Right ventricle myocardium inferior (tissue), 1 donor: ENCODE data around the gene SMOC1. TPM values are rescaled to one million over a fixed set of nuclear protein-coding genes. Genes with fewer than 3 reads are reported as not detected.

Source experiments
- ATAC-seq: fragments of 200-7000 bp; cut with Tn5 transposase; one replicate; pipeline ENCODE4 v1.9.1; 2020; ENCODE audit warnings: mild to moderate bottlenecking, moderate library complexity
- DNase-seq: peaks from one replicate; pipeline ENCODE4 v3.0.0; 2021; ENCODE audit errors: missing footprints
- intact Hi-C: fragments of 100-400 bp; cut with DNase I; formaldehyde crosslinking; loops from one replicate; pipeline ENCODE4 v1.11.0; 2022
- long read RNA-seq: library from polyadenylated mRNA; unstranded; transcript quantifications from one replicate; pipeline ENCODE4 v2.0.0, GENCODE V29; 2021
- total RNA-seq: library from RNA; stranded (reverse); fragmentation: NEBNext Ultra II Directional; extraction: Animal tissue kit (Norgen Biotek cat#: 25700); gene quantifications from one replicate; pipeline ENCODE4 v1.2.1, GENCODE V29; 2021
- donor health status: DM: no; HTN: yes; CAD: no; lungs with severe emphysema.

SMOC1 gene, protein sequence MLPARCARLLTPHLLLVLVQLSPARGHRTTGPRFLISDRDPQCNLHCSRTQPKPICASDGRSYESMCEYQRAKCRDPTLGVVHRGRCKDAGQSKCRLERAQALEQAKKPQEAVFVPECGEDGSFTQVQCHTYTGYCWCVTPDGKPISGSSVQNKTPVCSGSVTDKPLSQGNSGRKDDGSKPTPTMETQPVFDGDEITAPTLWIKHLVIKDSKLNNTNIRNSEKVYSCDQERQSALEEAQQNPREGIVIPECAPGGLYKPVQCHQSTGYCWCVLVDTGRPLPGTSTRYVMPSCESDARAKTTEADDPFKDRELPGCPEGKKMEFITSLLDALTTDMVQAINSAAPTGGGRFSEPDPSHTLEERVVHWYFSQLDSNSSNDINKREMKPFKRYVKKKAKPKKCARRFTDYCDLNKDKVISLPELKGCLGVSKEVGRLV
- 1.2 TPM for total RNA-seq
- long read RNA-seq = 0 reads

DNA sequence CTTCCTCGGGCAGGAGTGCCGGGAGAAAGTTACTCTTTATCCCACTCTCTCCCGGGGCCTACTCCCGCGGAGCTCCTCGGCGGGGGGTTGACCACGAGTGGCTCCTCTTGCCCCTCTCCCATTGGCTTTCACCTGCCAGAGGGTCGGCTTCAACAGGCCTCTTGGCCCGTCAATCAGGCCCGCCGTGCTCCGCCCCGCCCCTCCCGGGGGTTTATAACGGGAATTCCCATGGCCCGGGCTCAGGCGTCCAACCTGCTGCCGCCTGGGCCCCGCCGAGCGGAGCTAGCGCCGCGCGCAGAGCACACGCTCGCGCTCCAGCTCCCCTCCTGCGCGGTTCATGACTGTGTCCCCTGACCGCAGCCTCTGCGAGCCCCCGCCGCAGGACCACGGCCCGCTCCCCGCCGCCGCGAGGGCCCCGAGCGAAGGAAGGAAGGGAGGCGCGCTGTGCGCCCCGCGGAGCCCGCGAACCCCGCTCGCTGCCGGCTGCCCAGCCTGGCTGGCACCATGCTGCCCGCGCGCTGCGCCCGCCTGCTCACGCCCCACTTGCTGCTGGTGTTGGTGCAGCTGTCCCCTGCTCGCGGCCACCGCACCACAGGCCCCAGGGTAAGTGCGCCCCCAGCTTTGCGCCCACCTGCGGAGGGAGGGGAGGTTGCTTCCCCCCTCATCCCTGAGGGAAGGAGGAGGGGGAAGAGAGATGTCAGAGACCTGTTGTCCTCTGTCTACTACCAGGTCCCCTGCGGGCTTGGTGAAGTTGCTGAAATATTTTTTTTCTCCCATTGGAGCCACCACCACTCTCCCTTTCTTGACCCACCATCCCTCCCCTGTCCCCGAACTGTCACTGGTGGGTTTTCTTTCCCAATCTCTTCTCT, at the start of gene SMOC1:
Gene SMOC1, plus strand, starts transcription at position 242 of the 869 bp plus-strand sequence. Its CDS starts 263 bp downstream, at position 505.
- ATAC-seq = peak; percentile 56
- no peak for DNase-seq
- intact Hi-C loops = loop anchor here (10.0 kb wide), 1 partner anchor 135 kb away; no protein-coding TSS in a partner anchor

DNA sequence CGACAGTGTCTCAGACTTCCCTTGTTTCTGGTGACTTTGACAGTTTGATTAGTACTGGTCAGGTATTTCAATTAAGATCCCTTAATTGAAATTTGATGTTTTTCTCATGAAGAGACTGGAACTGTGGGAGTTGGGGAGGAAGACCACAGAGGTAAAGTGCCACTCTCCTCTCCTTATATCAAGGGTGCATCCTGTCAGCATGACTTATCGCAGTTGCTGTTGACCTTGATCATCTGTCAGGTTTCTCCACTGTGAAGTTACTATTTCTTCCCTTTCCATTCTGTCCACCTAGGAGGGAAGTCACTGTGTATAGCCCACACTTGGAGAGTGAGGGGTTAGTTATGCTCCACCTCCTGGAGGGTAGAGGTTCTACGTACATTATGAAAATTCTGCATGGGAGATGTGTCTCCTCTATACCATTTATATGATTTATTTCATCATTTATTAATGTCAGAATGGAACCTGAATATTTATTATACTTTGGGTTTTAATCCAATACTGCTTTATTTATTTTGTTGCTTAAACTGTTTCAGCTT, 40.3 kb upstream of the SMOC1 start:
- no peak for DNase-seq
- intact Hi-C loops = no loop called here
- no peak for ATAC-seq

DNA sequence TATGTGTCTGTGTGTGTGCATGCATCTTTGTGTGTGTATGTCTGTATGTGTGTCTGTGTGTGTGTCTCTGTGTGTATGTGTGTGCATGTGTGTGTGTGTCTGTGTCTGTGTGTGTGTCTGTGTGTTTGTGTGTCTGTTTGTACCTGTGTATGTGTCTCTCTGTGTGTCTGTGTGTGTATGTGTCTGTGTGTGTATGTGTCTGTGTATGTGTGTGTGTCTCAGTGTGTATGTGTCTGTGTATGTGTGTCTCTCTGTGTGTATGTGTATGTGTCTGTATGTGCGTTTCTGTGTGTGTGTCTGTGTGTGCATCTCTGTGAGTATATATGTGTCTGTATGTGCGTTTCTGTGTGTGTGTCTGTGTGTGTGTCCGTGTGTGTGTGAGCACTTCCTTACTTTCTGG, 39.6 kb upstream of the SMOC1 start:
- intact Hi-C loops = no loop called here
- ATAC-seq = no peak

DNA sequence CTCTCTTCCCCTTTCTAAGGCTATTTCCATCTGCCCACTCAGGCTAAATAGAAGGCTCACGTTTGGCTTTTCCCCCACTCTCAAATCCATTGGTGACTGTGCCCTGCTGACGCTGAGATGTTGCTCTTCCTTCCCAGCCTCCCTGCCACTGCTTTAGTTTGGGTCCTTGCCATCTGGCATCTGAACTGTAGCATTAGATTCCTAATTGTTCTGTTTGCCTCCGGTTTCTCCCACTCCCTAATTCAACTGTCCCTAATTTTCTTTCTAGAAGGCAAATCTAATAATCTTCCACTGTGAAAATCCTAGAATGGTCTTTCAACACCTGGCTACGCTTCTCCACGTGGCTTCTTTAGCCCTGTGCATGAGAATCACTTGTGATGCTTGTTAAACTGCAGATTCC, 37.6 kb upstream of the SMOC1 start:
- DNase-seq = no peak
- ATAC-seq = no peak
- intact Hi-C loops = no loop called here

More for the DNA sequence above, 39.6 kb upstream of the SMOC1 start:
- DNase-seq = no peak

DNA sequence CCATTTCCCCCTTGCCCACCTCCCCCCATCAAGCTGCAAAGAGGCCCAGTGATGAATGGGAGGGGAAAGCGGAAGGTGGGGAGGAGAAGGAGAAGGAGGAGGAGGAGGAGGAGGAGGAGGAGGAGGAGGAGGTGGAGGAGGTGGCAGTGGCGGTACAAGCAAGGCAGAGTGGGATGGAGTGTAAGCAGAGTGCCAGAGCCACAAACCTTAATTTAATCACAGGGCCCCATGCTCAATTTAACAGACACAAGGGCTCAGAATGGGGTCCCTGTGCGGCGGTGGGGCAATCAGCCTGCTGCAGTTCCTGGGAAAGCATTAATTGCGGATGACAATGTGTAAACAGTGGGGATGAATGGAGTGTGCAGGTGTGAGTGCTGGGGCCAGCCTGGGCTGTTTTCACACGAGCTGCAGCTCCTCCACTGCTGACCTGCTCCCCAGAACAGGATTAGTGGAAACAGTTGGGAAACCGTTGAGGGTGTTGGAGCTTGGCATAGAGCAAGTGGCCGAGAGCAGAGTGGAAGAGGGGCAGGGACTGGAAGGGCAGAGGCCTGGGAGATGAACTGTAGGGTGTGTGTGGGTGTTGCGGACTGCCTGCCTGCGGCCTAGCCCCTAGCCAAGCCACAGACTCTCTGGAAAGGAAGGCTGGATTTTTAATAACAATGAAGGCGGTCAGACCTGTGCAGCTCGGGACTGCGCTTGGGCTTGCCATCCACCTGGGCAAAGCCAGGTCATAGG, 36.4 kb upstream of the SMOC1 start:
- ATAC-seq = no peak
- DNase-seq = no peak
- intact Hi-C loops = no loop called here

DNA sequence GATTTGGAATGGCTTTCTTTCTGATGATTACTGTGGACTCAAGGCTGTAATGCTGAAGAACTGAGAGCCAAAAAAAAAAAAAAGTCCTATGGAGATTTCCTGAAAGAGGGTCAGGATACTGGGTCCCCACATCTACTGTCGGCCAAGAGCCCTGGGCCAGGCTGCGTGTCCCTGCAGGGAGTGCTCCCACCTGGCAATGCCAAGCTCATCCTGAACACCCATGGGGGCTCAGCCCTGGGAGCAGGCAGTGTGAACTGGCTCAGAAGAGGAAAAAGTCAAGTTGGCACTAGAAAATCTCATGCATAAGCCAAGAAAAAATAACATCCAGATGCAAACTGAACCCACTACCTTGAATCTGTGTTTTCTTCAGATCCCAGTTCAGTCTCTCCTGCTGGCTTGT, 35.0 kb upstream of the SMOC1 start:
- intact Hi-C loops = no loop called here
- no peak for ATAC-seq

DNA sequence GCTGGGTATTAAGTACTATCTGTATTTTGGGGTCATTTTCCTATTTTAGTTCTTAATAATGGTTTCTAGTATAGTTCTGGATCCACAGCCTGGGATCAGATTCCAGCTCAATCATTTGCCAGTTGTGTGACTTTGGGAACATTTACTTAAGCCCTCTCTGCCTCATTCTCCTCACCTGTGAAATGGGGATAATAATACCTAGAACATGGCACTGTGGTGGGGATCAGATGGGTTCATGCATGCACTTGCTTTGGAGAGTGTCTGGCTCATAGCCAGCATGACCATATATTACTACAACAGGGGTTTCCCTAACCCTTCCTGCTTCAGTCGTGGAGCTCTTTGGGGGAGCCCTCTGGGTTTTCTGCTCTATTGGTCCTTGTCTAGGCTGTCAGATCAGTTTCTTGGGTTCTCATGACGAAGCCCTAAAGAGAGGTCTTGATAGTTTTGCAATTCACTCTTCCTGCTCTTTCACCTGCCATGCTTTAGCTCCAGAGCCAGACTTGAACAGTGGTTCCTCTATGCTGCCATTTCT, 34.1 kb upstream of the SMOC1 start:
- no peak for ATAC-seq
- intact Hi-C loops = no loop called here
- no peak for DNase-seq

More for the DNA sequence above, 35.0 kb upstream of the SMOC1 start:
- DNase-seq = no peak

DNA sequence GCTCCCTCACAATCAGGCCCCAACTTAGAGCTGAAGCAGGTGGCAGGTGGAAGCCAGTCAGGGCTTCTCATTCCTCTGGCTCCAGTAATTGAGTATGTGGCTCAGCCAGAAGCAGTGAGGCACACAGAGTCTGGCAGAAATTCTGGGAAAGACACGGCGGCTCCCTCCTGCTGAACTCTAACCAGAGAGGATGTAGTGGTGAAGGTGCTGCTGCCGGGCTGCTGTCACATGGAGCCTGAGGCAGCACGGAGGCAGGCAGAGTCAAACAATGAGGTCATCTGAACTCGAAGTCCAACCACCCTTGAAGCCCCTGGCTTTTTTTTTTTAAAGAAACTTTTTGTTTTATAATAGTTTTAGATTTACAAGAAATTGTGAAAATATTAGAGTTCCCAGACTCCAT, 33.4 kb upstream of the SMOC1 start:
- ATAC-seq (no peak), DNase-seq (no peak)
- intact Hi-C loops = no loop called here

DNA sequence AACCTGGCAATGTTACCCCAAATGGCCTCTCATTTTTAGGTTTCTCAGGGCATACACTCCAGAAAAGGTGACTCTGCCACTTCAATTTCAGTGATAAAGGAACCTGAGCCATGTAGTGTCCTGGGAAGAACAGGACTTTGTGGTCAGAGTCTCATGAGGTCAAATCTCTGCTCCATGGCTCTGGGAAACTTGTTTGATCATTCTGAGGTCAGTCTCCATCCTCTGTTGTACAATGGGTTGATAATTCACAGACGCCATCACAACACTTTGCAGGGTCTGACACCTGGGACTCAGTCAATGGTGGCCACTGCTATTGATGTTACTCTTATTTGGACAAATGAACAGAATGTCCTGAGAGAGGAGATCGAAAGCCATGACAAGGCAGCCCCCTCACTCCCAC, 31.1 kb upstream of the SMOC1 start:
- no peak for DNase-seq
- intact Hi-C loops = no loop called here
- ATAC-seq = no peak

DNA sequence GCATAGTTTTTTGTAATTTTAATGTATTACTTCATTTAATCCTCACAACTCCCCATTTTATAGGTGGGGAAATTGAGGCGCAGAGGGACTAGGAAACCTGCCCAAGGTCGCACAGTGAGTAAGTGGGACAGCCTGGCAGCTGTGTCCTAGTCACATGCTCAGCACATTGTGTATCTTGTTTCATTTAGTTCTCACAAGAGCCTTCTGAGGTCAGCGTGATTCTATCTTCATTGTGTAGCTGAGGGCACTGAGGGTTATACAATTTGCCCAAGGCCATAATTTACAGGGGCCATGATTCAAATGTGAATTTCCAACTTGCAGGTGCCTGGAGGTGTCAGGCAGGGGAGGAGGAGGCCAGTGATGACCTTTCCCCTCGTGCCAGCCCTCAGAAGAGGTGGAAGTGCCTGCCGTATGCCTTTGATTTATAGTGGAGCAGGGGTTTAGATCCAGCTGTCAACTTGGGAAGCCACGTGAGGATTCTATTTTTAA, 30.3 kb upstream of the SMOC1 start:
- intact Hi-C loops = no loop called here
- no peak for DNase-seq
- no peak for ATAC-seq

DNA sequence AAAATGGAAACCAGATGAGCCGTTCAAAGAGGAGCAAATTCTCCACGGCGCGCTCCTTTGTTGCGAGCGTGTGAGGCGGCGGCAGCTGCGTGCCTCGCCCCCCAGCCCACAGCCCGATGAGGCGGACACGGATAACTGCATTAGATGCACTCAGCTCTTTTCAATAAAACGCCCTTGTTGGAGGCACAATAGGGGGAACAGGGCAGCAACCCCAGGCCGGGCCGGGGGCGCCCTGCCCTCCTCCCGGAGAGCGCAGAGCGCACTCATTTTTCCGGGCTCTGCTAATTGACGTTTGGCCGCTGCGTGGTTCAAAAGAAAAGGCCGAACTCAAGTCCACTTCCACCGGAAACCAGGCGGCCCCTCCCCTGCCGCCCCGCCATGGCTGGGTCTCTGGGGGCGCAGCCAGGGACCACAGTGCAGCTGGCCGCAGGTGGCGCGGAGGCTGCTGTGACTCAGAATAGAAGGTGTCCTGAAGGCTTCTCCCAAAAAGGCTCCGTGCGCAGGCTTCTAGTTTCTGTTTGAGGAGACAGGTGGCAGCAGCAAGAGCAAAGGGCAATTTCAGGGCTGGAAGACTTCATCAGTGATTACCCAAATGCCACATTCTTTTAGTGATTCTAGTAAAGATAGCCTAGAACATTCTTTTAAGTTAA, 29.0 kb upstream of the SMOC1 start:
- ATAC-seq (no peak), DNase-seq (no peak)
- intact Hi-C loops = no loop called here

DNA sequence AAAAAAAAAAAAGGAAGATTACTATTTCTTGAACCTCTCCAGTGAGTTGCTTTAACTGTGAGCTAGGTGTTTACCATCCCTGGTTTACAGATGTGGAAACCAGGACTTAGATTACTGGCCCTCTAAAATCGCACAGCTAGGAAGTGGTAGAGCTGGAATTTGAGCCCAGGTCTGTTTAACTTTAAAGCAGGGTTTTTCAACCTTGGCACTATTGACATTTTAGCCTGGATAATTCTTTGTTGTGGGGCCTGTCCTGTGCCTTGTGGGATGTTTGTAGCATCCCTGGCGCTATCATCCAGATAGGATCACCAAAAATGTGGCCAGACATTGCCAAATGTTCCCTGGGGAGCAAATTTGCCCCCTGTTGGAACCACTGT, 28.5 kb upstream of the SMOC1 start:
- intact Hi-C loops = no loop called here
- ATAC-seq = no peak
- no peak for DNase-seq

DNA sequence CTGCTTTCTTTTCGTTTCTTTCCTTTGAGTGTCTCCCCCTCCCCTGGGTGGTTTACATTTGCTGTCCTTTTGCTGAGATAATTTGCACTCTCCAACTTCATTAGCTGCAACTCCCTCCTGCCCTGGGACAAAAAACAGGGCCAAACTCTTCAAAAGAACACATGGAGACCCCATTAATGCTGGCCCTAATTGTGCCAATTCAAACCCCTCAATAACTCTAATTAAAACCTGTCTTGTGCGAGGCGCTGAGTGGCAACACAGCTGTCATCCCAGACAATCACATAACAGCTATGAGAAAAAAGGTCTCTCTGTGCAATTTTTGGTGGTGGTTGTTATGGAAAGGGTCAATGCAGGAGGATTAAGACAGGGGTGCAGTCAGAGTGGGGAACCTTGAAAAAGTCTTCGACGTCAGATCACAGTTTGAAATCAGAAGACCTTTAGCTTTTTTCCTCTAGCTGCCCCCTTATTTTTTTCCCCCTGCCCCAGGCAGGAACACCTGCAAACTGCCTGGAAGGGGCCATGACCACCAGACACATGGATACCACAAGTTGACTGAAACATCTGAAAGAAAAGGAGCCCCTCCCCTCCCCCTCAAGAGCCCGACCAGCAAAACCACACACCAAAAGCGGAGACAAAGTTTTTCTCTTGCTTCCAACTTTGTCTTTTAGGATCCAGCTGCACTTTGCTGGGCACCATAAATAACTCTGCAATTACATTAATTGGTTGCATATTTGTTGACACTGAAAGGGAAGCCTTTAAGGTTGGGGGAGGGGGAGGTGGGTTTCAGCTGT, 26.5 kb upstream of the SMOC1 start:
- ATAC-seq = no peak
- DNase-seq = no peak
- intact Hi-C loops = no loop called here

DNA sequence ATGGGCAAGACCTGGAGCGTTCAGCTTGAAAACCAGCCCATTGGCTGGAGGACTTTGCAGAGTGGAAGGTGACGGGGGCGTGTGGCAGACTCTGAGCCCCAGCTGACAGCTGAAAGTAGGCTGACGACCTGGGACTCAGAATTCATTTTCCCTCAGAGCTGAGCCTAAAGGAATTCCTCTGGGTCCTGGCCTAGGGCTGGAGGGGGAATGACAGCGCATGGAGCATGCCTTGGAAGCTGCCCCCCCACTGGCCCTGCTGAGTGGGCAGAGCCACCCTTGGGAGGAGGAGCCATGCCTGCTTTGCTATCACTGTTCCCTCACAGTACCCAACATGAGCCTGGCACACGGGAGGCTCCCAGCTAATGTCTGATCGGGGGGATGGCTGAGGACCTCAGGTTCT, 25.4 kb upstream of the SMOC1 start:
- intact Hi-C loops = no loop called here
- ATAC-seq (no peak), DNase-seq (no peak)

DNA sequence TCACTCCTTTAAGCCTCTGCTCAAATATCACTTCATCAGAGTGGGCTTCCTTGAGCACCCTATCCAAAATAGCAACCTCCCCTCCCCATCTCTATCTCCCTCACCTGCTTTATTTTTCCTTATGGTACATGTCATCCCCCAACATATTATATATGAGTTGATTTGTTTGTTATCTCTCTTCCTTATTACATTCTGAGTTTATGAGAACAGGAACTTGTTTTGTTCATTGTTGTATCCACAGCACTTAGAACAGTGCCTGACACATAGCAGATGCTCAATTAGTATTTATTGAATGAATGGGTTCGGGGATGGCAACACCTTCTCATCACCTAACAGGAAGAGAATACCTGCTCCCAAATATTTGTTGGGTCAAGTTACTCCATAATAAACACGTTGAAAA, 24.6 kb upstream of the SMOC1 start:
- ATAC-seq = no peak
- intact Hi-C loops = no loop called here
- no peak for DNase-seq

DNA sequence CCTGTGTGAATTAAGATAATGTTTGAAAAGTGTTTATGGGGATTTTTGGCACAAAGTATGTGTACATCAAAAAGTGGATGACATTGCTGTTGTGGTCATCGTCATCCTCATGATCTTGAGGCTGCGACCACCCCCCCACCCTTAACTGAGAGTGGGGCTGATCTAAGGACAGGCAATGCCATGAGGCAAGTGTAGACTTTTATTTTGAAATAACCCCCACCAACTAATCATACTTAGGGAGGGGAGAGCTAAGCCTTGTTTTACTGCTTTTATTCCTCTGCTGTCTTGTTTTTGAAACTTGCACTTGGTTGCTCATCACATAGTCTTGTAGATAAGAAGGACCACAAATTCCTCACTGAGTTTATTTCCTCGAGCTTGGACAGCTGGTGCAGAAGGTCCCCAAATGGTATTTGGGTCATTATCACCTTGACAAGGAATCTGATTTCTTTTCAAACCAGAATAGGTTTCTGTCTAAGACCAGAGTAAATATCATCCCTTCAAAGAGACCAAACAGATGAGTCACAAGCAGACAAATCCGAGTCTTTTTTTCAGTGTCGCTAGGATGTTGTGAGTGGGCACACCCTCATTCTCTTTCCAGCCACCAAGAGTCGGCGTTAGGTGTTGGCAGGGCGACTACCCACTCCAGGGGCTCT, 23.9 kb upstream of the SMOC1 start:
- DNase-seq = no peak
- ATAC-seq = no peak

DNA sequence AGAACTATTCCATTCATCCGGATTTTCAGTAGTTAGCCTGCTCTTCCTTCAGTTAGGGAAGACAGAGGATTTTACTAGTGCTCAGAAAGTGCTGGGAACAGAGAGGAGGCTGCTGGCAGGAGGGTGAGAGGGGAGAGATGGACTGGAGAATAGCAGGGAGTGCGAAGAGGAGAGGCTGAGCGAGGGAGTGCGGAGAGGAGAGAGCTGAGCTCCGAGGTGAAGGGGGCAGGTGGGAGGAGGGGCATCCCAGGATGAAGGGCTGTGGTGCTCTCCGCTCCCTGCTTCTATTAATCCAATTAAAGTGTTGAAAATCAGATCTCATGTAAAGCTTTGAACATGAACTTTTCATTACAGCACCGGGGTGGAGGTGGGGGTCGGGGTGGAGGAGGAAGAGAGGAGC, 20.4 kb upstream of the SMOC1 start:
- intact Hi-C loops = no loop called here

More for the DNA sequence above, 23.9 kb upstream of the SMOC1 start:
- intact Hi-C loops = no loop called here

More for the DNA sequence above, 20.4 kb upstream of the SMOC1 start:
- DNase-seq (no peak), ATAC-seq (no peak)
